Mucosa of descending colon (tissue), 3 donors: ENCODE data around the gene ACOT11. TPM values are rescaled to one million over a fixed set of nuclear protein-coding genes. Genes with fewer than 3 reads are reported as not detected.
A peak's percentile ranks its signal among the peaks of the same experiment; 100 is the strongest.

Experiments used
- ATAC-seq: fragments of 200-7000 bp; cut with Tn5 transposase; one replicate; pipeline ENCODE4 v1.9.1; 2020; ENCODE audit warnings: mild to moderate bottlenecking, moderate library complexity
- DNase-seq, 3 donors: peaks; one replicate each; pipeline ENCODE4 v3.0.0-alpha.2; 2020
- H3K36me3 ChIP-seq: fragments of 200-600 bp; one replicate; pipeline ENCODE4 v1.8.0; 2021; ENCODE audit warnings: low read depth, mild to moderate bottlenecking
- H3K4me1 ChIP-seq: fragments of 200-600 bp; one replicate; pipeline ENCODE4 v1.8.0; 2021; ENCODE audit warnings: low read depth, mild to moderate bottlenecking
- H3K4me3 ChIP-seq: fragments of 200-600 bp; one replicate; pipeline ENCODE4 v1.8.0; 2021; ENCODE audit warnings: mild to moderate bottlenecking
- H3K9me3 ChIP-seq: fragments of 200-600 bp; one replicate; pipeline ENCODE4 v1.8.0; 2021; ENCODE audit warnings: mild to moderate bottlenecking
- CTCF ChIP-seq: fragments of 200-600 bp; IDR thresholded peaks from one replicate; pipeline ENCODE4 v1.8.0; 2022; ENCODE audit warnings: antibody characterized with exemption, mild to moderate bottlenecking
- intact Hi-C, 2 donors: fragments of 100-400 bp; cut with DNase I in 1 of 2; cut with micrococcal nuclease in 1 of 2; formaldehyde crosslinking; loops; one replicate each; pipeline versions ENCODE4 v1.11.0 to v1.11.1; 2022; cut with DNase I, micrococcal nuclease
- total RNA-seq, 3 donors: library from RNA; stranded (reverse); fragmentation: NEBNext Ultra II Directional in 2 of 3; extraction: Animal tissue kit (Norgen Biotek cat#: 25700) in 2 of 3; gene quantifications; one replicate each; pipeline versions ENCODE4 v1.2.1 to v1.2.4, GENCODE V29; 2021 to 2023
- donor health status: DM: no; HTN: no; CAD: no; lungs with moderate emphysema.
- donor health status: DM: no; HTN: no; CAD: no.
- donor health status: DM: no; HTN: yes; CAD: no.

ACOT11 gene
- total RNA-seq, 3 donors from 2014 or later: 54.7 to 122 (median 62.2) TPM

GRCh38 chr1:54564312-54565112 is 16.5 kb downstream of the ACOT11 start:
- intact Hi-C loops: no loop called here
- ATAC-seq (peak; percentile 96), DNase-seq (peak; percentile 94 to 97 (median 97))
- Histone ChIP-seq H3K4me3 (no peak overlapping the region), H3K36me3 (no peaks in the 10 kb centered on the region), H3K4me1 (peaks cover 33% of the 10 kb centered on the region), H3K9me3 (no peaks in the 10 kb centered on the region)
- no peak for TF ChIP-seq CTCF

GRCh38 chr1:54565113-54565501 is 17.1 kb downstream of the ACOT11 start:
- intact Hi-C loops: no loop called here

GRCh38 chr1:54566438-54567141 is 18.6 kb downstream of the ACOT11 start:
- intact Hi-C loops: no loop called here
- Histone ChIP-seq H3K4me3 (no peak overlapping the region), H3K9me3 (no peaks in the 10 kb centered on the region), H3K36me3 (no peaks in the 10 kb centered on the region), H3K4me1 (peaks cover 33% of the 10 kb centered on the region)
- ATAC-seq: no peak
- TF ChIP-seq CTCF: no peak
- peak in 1 of 3 donors; percentile 2 for DNase-seq

More at GRCh38 chr1:54565113-54565501, 17.1 kb downstream of the ACOT11 start:
- TF ChIP-seq CTCF: no peak
- H3K36me3 ChIP-seq: no peaks in the 10 kb centered on the region
- no peaks in the 10 kb centered on the region for H3K9me3 ChIP-seq
- peaks cover 33% of the 10 kb centered on the region for H3K4me1 ChIP-seq
- no peak overlapping the region for H3K4me3 ChIP-seq
- DNase-seq (peak; percentile 34 to 59 (median 49)), ATAC-seq (peak; percentile 62)

GRCh38 chr1:54567961-54568360 is 19.9 kb downstream of the ACOT11 start:
- ATAC-seq (no peak), DNase-seq (no peak)
- no peak overlapping the region for H3K4me3 ChIP-seq
- H3K36me3 ChIP-seq: no peaks in the 10 kb centered on the region
- no peaks in the 10 kb centered on the region for H3K9me3 ChIP-seq
- peaks cover 33% of the 10 kb centered on the region for H3K4me1 ChIP-seq
- intact Hi-C loops: no loop called here
- TF ChIP-seq CTCF: no peak

GRCh38 chr1:54569339-54569738 is 21.3 kb downstream of the ACOT11 start:
- Histone ChIP-seq H3K36me3 (no peaks in the 10 kb centered on the region), H3K4me1 (peaks cover 29% of the 10 kb centered on the region), H3K9me3 (no peaks in the 10 kb centered on the region), H3K4me3 (no peak overlapping the region)
- intact Hi-C loops: no loop called here
- DNase-seq: peak in 1 of 3 donors; percentile 39
- ATAC-seq: no peak
- TF ChIP-seq CTCF: no peak
